HEK293T (cell line): ENCODE data around the gene PDE1A.

Experiments used
- BHLHE40 ChIP-seq: fragments of 450-650 bp; IDR thresholded peaks from 2 replicates; pipeline ENCODE4 v1.6.1; 2016; ENCODE audit warnings: mild to moderate bottlenecking, moderate library complexity, borderline replicate concordance
- FOXK2 ChIP-seq: fragments of 450-650 bp; IDR thresholded peaks from 2 replicates; pipeline ENCODE4 v1.6.1; 2016; ENCODE audit warnings: mild to moderate bottlenecking
- SP1 ChIP-seq: fragments of 450-650 bp; IDR thresholded peaks from 2 replicates; pipeline ENCODE4 v1.6.1; 2017
- TARDBP ChIP-seq: fragments of 450-650 bp; IDR thresholded peaks from 2 replicates; pipeline ENCODE4 v1.6.1; 2016

DNA sequence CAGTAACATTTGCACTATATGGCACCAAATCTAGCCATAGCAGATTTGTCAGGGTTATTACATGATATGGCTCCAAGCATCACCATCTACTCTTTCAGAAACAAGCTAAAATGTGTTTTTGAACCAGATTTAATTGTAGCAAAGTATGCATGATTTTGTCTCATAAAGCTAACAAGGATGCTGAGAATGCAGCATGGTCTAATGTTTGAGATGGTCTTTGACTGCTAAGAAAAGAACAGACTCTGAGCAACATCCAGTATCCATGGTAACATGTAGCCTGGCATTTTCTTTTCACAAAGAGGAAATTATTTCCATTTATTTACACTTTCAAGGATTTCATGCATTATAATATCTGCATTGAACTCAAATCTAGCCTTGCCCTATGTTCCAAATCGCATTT lies 206.5 kb downstream of the PDE1A start:
- no peak for TF ChIP-seq TARDBP
- no peak for TF ChIP-seq SP1
- no peak for TF ChIP-seq FOXK2
- no peak for TF ChIP-seq BHLHE40
